ENCODE results near the gene ARID5B.

DNA sequence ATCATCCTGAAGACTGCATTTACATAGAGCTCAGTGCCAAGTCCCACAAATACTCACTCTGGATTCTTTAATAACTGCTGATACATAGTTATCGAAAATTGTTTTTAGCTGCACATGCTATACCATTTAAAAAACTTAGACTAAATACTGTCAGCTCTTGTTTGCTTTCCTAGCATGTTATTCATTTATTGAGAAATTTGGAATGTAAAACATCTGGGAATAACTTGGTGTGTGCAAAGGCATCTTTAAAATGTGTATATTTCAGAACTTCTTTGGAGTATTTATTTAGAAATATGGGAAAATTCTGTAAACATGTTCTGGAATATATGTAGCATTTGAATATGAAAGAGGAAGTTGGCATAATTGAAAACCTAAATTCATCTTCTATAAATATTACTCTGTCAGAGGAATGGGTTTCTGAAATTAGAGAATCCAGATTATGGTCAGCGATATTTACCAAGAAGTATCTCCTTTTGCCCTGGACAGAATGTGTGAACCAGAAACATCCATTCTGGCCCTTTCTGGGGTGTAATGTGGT lies 119.7 kb downstream of the ARID5B start:
- TF ChIP-seq YY1 (IDR thresholded peaks at IDR 0.05; ENCODE audit: insufficient read depth, insufficient read length) (no peak), ZNF274 (IDR thresholded peaks at IDR 0.05; ENCODE audit: low read depth, low read length) (no peak)

Data from NT2/D1 (cell line).